Endothelial cell of umbilical vein (primary cell): ENCODE measurements around the gene GSG1L.

Experiments
- CTCF ChIP-seq, 2 donors: IDR thresholded peaks; 1 replicate in 1 of 2; 2 replicates in 1 of 2; pipeline ENCODE4 v1.5.1; 2011; ENCODE audit warnings: low read length in 2 of 2, mild to moderate bottlenecking in 2 of 2, moderate library complexity in 2 of 2, control low read depth in 1 of 2, inconsistent platforms in 1 of 2, low read depth in 1 of 2; ENCODE audit not compliant: insufficient read depth in 1 of 2; ENCODE audit errors: extremely low read depth in 1 of 2
- GATA2 ChIP-seq: IDR thresholded peaks from 2 replicates; pipeline ENCODE4 v1.7.0; 2011; ENCODE audit warnings: low read depth, mild to moderate bottlenecking, moderate library complexity, mixed read lengths, low read length; ENCODE audit not compliant: insufficient read length, insufficient read depth

GRCh38 chr16:28057949-28058348 is 5.6 kb downstream of the GSG1L start:
- no peak for TF ChIP-seq CTCF (IDR thresholded peaks at IDR 0.05; ENCODE audit: extremely low read depth in 1 of 2, insufficient read depth in 1 of 2, low read depth in 1 of 2, low read length in 2 of 2)
- TF ChIP-seq GATA2, result no peak
